ENCODE data around the gene TUBB6.

Gene TUBB6

DNA sequence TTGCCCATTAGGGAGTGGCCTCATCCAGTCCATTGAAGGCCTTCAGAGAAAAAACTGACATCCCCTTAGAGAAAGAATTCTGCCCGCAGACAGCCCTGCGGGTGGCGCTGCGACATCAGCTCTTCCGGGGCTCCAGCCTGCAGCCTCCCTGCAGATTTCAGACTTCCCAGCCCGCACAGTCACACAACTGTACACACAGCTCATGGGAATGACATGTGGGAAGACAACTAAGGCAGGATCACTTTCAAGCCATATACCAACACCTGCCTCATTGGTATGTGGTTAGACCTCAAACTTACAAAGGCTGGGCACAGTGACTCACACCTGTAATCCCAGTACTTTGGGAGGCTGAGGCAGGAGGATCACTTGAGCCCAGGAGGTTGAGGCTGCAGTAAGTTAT, 24.8 kb upstream of the TUBB6 start:
- H3K4me3 ChIP-seq (replicated peaks; ENCODE audit: low read depth, low read length) = no peak overlapping the region
- peak; percentile 39 for TF ChIP-seq CTCF (IDR thresholded peaks at IDR 0.05; ENCODE audit: low read depth, low read length, missing control alignments)
- no peak for DNase-seq (ENCODE audit: extremely low read depth, low read depth)

DNA sequence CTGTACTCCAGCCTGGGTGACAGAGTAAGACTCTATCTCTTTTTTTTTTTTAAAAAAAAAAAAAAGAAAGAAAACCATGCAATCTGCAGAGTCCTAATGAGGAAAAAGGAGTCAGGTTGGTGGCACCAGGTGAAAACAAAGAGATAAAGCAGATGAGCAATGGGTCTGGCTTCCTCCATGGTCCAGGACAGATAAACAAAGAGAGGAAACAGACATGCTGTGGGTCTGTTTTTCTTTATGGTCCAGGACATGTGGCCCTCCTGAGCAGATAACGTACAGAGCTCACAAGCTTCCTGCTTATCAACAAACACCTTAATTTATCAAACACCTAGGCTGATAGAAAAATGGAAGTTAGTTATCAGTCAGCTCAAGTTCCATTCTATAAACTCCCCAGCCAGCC, 24.4 kb upstream of the TUBB6 start:
- no peak overlapping the region for H3K4me3 ChIP-seq (replicated peaks; ENCODE audit: low read depth, low read length)
- no peak for TF ChIP-seq CTCF (IDR thresholded peaks at IDR 0.05; ENCODE audit: low read depth, low read length, missing control alignments)
- DNase-seq (ENCODE audit: extremely low read depth, low read depth) = no peak

DNA sequence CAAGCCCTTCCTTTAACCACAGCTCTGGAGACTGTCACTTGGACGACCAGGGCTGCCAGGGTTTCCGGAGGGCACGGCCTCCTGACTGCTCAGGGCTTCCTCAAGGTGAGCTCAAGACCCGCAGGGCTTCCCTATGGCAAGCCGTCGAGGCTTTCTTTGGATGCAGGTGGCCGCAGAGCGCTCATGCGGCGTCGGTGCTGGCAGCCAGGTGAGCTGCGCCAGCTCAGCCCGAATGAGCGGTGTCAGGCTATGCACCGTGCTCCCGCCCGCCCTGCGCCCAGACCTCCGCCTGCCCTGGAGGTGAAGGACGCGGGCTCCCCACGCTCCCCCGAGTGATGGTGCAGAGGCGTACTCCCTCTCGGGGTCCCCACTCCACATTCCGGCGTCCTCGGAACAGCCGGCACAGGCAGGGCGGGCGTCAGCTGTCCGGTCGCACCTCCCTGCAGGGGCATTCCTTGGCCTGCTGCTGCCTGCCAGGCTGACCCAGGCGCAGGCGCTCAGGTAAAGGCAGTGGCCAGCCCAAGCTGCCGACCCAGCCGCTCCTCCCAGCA, 20.8 kb upstream of the TUBB6 start:
- no peak for TF ChIP-seq CTCF (IDR thresholded peaks at IDR 0.05; ENCODE audit: low read depth, low read length, missing control alignments)
- peak overlapping the region; percentile 46 for H3K4me3 ChIP-seq (replicated peaks; ENCODE audit: low read depth, low read length)
- DNase-seq (ENCODE audit: extremely low read depth, low read depth) = no peak

GRCh38 chr18:12287684-12288402, 20.2 kb upstream of the TUBB6 start:
- TF ChIP-seq CTCF (IDR thresholded peaks at IDR 0.05; ENCODE audit: low read depth, low read length, missing control alignments) = no peak
- peak overlapping the region; percentile 46 for H3K4me3 ChIP-seq (replicated peaks; ENCODE audit: low read depth, low read length)
- DNase-seq (ENCODE audit: extremely low read depth, low read depth) = no peak

DNA sequence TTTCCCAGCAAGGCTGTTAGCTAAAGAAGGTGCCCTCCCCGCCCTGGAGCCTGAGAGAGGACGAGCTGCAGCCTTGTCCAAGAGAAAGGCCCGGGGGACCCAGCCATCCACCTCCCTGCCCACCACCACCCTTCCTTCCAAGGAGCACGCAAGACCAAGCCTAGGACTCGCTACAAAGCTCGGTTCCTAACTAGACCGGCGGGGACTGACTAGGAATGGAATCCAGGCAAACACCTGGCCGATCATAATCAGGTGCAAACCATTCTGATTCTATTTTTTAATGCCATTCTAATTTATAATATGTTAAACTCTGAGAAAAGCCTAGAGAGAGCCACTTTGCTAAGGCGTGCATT, 19.7 kb upstream of the TUBB6 start:
- no peak for DNase-seq (ENCODE audit: extremely low read depth, low read depth)
- no peak for TF ChIP-seq CTCF (IDR thresholded peaks at IDR 0.05; ENCODE audit: low read depth, low read length, missing control alignments)
- peak overlapping the region; percentile 46 for H3K4me3 ChIP-seq (replicated peaks; ENCODE audit: low read depth, low read length)

- H3K4me3 ChIP-seq (replicated peaks; ENCODE audit: low read depth, low read length) = no peak overlapping the region
- no peak for TF ChIP-seq CTCF (IDR thresholded peaks at IDR 0.05; ENCODE audit: low read depth, low read length, missing control alignments)
- DNase-seq (ENCODE audit: extremely low read depth, low read depth) = no peak
Observed at GRCh38 chr18:12290086-12290485, 18.0 kb upstream of the TUBB6 start.

- DNase-seq (ENCODE audit: extremely low read depth, low read depth) = no peak
- TF ChIP-seq CTCF (IDR thresholded peaks at IDR 0.05; ENCODE audit: low read depth, low read length, missing control alignments) = no peak
Observed at GRCh38 chr18:12291161-12291560, 16.9 kb upstream of the TUBB6 start.

More at GRCh38 chr18:12291161-12291560, 16.9 kb upstream of the TUBB6 start:
- H3K4me3 ChIP-seq (replicated peaks; ENCODE audit: low read depth, low read length) = no peak overlapping the region

Data from HFF-Myc (cell line).